Nephron (organoid): ENCODE data around the gene USP12.
"Not testable (repeated sequence)": the region's sequence is repeated elsewhere in the genome, so short reads cannot be mapped to it uniquely, and the experiment has no call there.

ENCODE experiments used
- H3K27ac Mint-ChIP-seq, 3 experiments: 2 replicates each; pipeline ENCODE4 v1.8.0; 2020; ENCODE audit warnings: mixed read lengths in 3 of 3, mild to moderate bottlenecking in 2 of 3, moderate library complexity in 1 of 3
- H3K27me3 Mint-ChIP-seq: 2 replicates; pipeline ENCODE4 v1.8.0; 2021; ENCODE audit warnings: low read depth, mild to moderate bottlenecking, moderate library complexity, mixed read lengths
- H3K36me3 Mint-ChIP-seq: 2 replicates; pipeline ENCODE4 v1.8.0; 2020; ENCODE audit warnings: low read depth, mixed read lengths
- H3K4me1 Mint-ChIP-seq: 2 replicates; pipeline ENCODE4 v1.8.0; 2020; ENCODE audit warnings: mixed read lengths
- H3K4me3 Mint-ChIP-seq, 3 experiments: 2 replicates each; pipeline ENCODE4 v1.8.0; 2020; ENCODE audit warnings: mild to moderate bottlenecking in 3 of 3, mixed read lengths in 3 of 3, moderate library complexity in 2 of 3
- H3K9me3 Mint-ChIP-seq: 2 replicates; pipeline ENCODE4 v1.8.0; 2020; ENCODE audit warnings: mixed read lengths
- CTCF ChIP-seq, 3 experiments: fragments of 200-600 bp; sonication (generic); IDR thresholded peaks; one replicate each; pipeline ENCODE4 v1.5.0; 2021; ENCODE audit warnings: antibody characterized with exemption in 3 of 3; ENCODE audit not compliant: unreplicated experiment in 3 of 3

The USP12 gene

DNA sequence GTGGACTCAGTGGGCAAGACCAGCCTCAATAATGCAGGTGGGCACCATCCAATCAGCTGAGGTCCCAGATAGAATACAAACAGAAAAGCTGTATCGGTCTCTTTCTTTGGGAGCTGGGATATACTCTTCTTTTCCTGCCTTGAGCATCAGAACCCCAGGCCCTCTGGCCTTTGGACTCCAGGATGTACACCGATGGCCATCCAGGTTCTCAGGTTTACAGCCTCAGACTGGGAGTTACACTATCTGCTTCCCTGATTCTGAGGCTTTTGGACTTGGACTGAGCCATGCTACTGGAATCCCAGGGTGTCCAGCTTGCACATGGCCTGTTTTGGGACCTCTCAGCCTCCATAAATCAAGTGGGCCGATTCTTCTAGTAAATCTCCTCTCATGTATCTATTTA lies 27.6 kb upstream of the USP12 start:
- Mint-ChIP-seq H3K27me3 (no peaks in the 10 kb centered on the region), H3K27ac (no peak overlapping the region), H3K4me1 (no peaks in the 10 kb centered on the region), H3K4me3 (no peak overlapping the region), H3K9me3 (peaks cover 16% of the 10 kb centered on the region), H3K36me3 (no peaks in the 10 kb centered on the region)
- TF ChIP-seq CTCF (IDR thresholded peaks at IDR 0.05; ENCODE audit: unreplicated experiment in 3 of 3), result no peak

DNA sequence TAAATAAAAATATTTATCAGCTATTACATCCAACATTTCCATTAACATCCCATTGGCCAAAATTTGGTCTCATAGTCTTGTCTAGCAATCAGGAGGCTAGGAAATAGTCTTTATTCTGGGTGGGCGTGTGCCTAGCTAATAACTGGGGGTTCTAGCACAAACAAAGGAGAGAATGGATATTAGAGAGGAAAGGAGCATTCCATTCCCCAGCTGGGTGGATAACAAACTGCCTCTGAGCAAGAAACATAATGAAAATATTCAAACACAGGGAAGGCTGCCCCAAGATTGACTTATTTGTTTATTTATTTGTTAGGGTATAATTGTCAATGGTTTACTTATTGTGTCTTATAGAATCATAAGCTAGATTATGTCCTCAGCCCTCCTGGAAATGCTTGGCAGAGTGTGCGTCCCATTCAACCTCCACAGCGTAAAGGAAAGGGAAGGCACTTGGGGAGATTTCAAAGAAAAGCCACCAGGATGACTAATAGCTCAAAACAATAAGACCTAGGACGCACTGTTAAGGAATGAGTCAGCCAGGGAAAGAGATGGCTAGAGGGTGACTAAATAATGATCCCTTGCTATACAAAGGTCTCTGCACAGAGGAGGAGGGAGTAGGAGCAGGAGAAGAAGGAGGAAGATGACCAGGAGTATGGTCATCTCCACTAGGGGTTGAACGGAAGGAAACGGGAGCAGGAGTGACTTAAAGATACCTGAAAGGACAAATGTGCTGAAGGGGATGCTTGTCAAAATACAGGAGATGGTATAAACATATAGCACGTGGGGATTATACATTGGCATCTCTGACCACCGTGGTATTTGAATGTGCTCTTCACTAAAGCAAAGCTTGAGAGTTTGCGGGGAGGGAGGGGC lies 23.5 kb upstream of the USP12 start:
- no peaks in the 10 kb centered on the region for H3K27me3 Mint-ChIP-seq
- H3K9me3 Mint-ChIP-seq, result peaks cover 16% of the 10 kb centered on the region
- no peak overlapping the region for H3K4me3 Mint-ChIP-seq
- H3K27ac Mint-ChIP-seq, result no peak overlapping the region
- H3K4me1 Mint-ChIP-seq, result no peaks in the 10 kb centered on the region
- no peaks in the 10 kb centered on the region for H3K36me3 Mint-ChIP-seq
- no peak for TF ChIP-seq CTCF (IDR thresholded peaks at IDR 0.05; ENCODE audit: unreplicated experiment in 3 of 3)

- Mint-ChIP-seq H3K4me1 (no peaks in the 10 kb centered on the region), H3K27ac (no peak overlapping the region), H3K36me3 (no peaks in the 10 kb centered on the region), H3K4me3 (no peak overlapping the region), H3K27me3 (no peaks in the 10 kb centered on the region), H3K9me3 (peaks cover 13% of the 10 kb centered on the region)
- TF ChIP-seq CTCF (IDR thresholded peaks at IDR 0.05; ENCODE audit: unreplicated experiment in 3 of 3), result no peak
Observed at GRCh38 chr13:27194209-27194608, 22.6 kb upstream of the USP12 start.

GRCh38 chr13:27193496-27193895 lies 21.9 kb upstream of the USP12 start:
- no peaks in the 10 kb centered on the region for H3K4me1 Mint-ChIP-seq

GRCh38 chr13:27192973-27193372 lies 21.4 kb upstream of the USP12 start:
- TF ChIP-seq CTCF (IDR thresholded peaks at IDR 0.05; ENCODE audit: unreplicated experiment in 3 of 3), result no peak
- Mint-ChIP-seq H3K27me3 (peaks cover 6% of the 10 kb centered on the region), H3K9me3 (peaks cover 9% of the 10 kb centered on the region), H3K4me3 (no peak overlapping the region), H3K27ac (no peak overlapping the region), H3K4me1 (no peaks in the 10 kb centered on the region), H3K36me3 (no peaks in the 10 kb centered on the region)

More at GRCh38 chr13:27193496-27193895, 21.9 kb upstream of the USP12 start:
- Mint-ChIP-seq H3K9me3 (peaks cover 13% of the 10 kb centered on the region), H3K4me3 (no peak overlapping the region), H3K27ac (no peak overlapping the region), H3K36me3 (no peaks in the 10 kb centered on the region), H3K27me3 (peaks cover 1% of the 10 kb centered on the region)
- TF ChIP-seq CTCF (IDR thresholded peaks at IDR 0.05; ENCODE audit: unreplicated experiment in 3 of 3), result no peak

DNA sequence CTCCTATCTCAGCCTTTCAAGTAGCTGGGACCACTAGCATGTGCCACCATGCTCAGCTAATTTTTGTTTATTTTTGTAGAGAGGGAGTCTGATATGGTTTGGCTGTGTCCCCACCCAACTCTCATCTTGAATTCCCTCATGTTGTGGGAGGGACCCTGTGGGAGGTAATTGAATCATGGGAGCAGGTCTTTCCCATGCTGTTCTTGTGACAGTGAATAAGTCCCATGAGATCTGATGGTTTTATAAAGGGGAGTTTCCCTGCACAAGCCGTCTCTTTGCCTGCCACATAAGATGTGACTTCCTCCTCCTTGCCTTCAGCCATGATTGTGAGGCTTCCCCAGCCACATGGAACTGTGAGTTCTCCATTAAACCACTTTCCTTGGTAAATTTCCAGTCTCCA lies 20.8 kb upstream of the USP12 start:
- not testable (repeated sequence) for H3K27me3 Mint-ChIP-seq, H3K27ac Mint-ChIP-seq, H3K36me3 Mint-ChIP-seq, H3K4me1 Mint-ChIP-seq, H3K4me3 Mint-ChIP-seq, H3K9me3 Mint-ChIP-seq
